Liver (tissue), 9 donors: ENCODE results near the gene SHOC1. TPM values are rescaled to one million over a fixed set of nuclear protein-coding genes. Genes with fewer than 3 reads are reported as not detected.

ENCODE experiments used
- DNase-seq: peaks from one replicate; pipeline ENCODE4 v3.0.0-alpha.2; 2017; ENCODE audit warnings: low spot score
- H3K27ac ChIP-seq, 2 donors: one replicate each; pipeline ENCODE4 v1.7.0; 2013; ENCODE audit warnings: inconsistent platforms in 2 of 2, low read length in 2 of 2, control low read depth in 1 of 2, low read depth in 1 of 2, mild to moderate bottlenecking in 1 of 2
- H3K27me3 ChIP-seq, 4 donors: one replicate each; pipeline versions ENCODE4 v1.6.1 to v1.7.0; 2013; ENCODE audit warnings: low read length in 3 of 4, inconsistent platforms in 1 of 4, mild to moderate bottlenecking in 1 of 4, moderate library complexity in 1 of 4; ENCODE audit not compliant: control insufficient read depth in 4 of 4, insufficient read depth in 4 of 4
- H3K36me3 ChIP-seq, 4 donors: one replicate each; pipeline versions ENCODE4 v1.6.1 to v1.7.0; 2013; ENCODE audit warnings: low read length in 3 of 4, mild to moderate bottlenecking in 3 of 4, low read depth in 1 of 4, moderate library complexity in 1 of 4; ENCODE audit not compliant: control insufficient read depth in 4 of 4, insufficient read depth in 3 of 4
- H3K4me1 ChIP-seq, 4 donors: one replicate each; pipeline versions ENCODE4 v1.6.1 to v1.7.0; 2013; ENCODE audit warnings: low read length in 3 of 4, mild to moderate bottlenecking in 3 of 4, moderate library complexity in 1 of 4; ENCODE audit not compliant: control insufficient read depth in 4 of 4, insufficient read depth in 4 of 4
- H3K4me3 ChIP-seq, 3 donors: one replicate each; pipeline versions ENCODE4 v1.6.1 to v1.7.0; 2013; ENCODE audit warnings: low read length in 3 of 3, control low read depth in 1 of 3, low read depth in 1 of 3, mild to moderate bottlenecking in 1 of 3
- H3K9ac ChIP-seq, 2 donors: one replicate each; pipeline ENCODE4 v1.7.0; 2013; ENCODE audit warnings: low read length in 2 of 2, mild to moderate bottlenecking in 2 of 2, moderate library complexity in 2 of 2, control low read depth in 1 of 2, low read depth in 1 of 2
- H3K9me3 ChIP-seq, 4 donors: one replicate each; pipeline versions ENCODE4 v1.6.1 to v1.7.0; 2013; ENCODE audit warnings: low read length in 3 of 4; ENCODE audit not compliant: control insufficient read depth in 4 of 4
- ATF3 ChIP-seq: IDR thresholded peaks from 2 replicates; pipeline ENCODE4 v1.6.1; 2016; ENCODE audit warnings: antibody characterized with exemption
- CTCF ChIP-seq: fragments of 150-350 bp; IDR thresholded peaks from 2 replicates; pipeline ENCODE4 v1.5.1; 2017; ENCODE audit warnings: improper control_type of control experiment, low read depth, low read length; ENCODE audit not compliant: missing input control
- FOXA1 ChIP-seq: IDR thresholded peaks from 2 replicates; pipeline ENCODE4 v1.6.1; 2016; ENCODE audit warnings: antibody characterized with exemption
- FOXA2 ChIP-seq: IDR thresholded peaks from 2 replicates; pipeline ENCODE4 v1.6.1; 2016; ENCODE audit warnings: antibody characterized with exemption
- GABPA ChIP-seq, 2 donors: IDR thresholded peaks in 1 of 2; conservative IDR thresholded peaks in 1 of 2; 2 replicates each; pipeline ENCODE4 v1.6.1; 2016; ENCODE audit warnings: antibody characterized with exemption in 2 of 2, mild to moderate bottlenecking in 1 of 2, moderate library complexity in 1 of 2
- HNF4A ChIP-seq, 2 donors: conservative IDR thresholded peaks; 2 replicates each; pipeline ENCODE4 v1.6.1; 2016; ENCODE audit warnings: antibody characterized with exemption in 2 of 2, mild to moderate bottlenecking in 2 of 2
- HNF4G ChIP-seq: IDR thresholded peaks from 2 replicates; pipeline ENCODE4 v1.6.1; 2016; ENCODE audit warnings: antibody characterized with exemption
- JUND ChIP-seq, 2 donors: IDR thresholded peaks; 2 replicates each; pipeline ENCODE4 v1.6.1; 2016; ENCODE audit warnings: antibody characterized with exemption in 2 of 2
- MAX ChIP-seq: IDR thresholded peaks from 2 replicates; pipeline ENCODE4 v1.6.1; 2016; ENCODE audit warnings: antibody characterized with exemption
- NR2F2 ChIP-seq: IDR thresholded peaks from 2 replicates; pipeline ENCODE4 v1.6.1; 2016; ENCODE audit warnings: antibody characterized with exemption
- RAD21 ChIP-seq, 2 donors: IDR thresholded peaks; 2 replicates each; pipeline ENCODE4 v1.6.1; 2016; ENCODE audit warnings: antibody characterized with exemption in 2 of 2, mild to moderate bottlenecking in 2 of 2
- REST ChIP-seq: IDR thresholded peaks from 2 replicates; pipeline ENCODE4 v1.6.1; 2016; ENCODE audit warnings: antibody characterized with exemption, mild to moderate bottlenecking
- RXRA ChIP-seq, 2 donors: IDR thresholded peaks; 2 replicates each; pipeline ENCODE4 v1.6.1; 2017 to 2018; ENCODE audit warnings: antibody characterized with exemption in 2 of 2, mild to moderate bottlenecking in 1 of 2
- SP1 ChIP-seq: IDR thresholded peaks from 2 replicates; pipeline ENCODE4 v1.6.1; 2018; ENCODE audit warnings: antibody characterized with exemption, mild to moderate bottlenecking
- TAF1 ChIP-seq: conservative IDR thresholded peaks from 2 replicates; pipeline ENCODE4 v1.6.1; 2016; ENCODE audit warnings: antibody characterized with exemption, mild to moderate bottlenecking
- YY1 ChIP-seq: IDR thresholded peaks from 2 replicates; pipeline ENCODE4 v1.6.1; 2016; ENCODE audit warnings: antibody characterized with exemption, mild to moderate bottlenecking
- ZBTB33 ChIP-seq: IDR thresholded peaks from 2 replicates; pipeline ENCODE4 v1.6.1; 2016; ENCODE audit warnings: antibody characterized with exemption
- WGBS: extraction: QIAGEN DNeasy Blood & Tissue Kit; methylation state at CpG from one replicate; pipeline ENCODE4 v1.1.7; 2013; 5-methylcytosine and 5-hydroxymethylcytosine counted together
- polyA plus RNA-seq, 2 donors: library from polyadenylated mRNA; stranded (reverse) in 1 of 2; unstranded in 1 of 2; fragments of 200-250 nt in 1 of 2; fragments of >200 nt in 1 of 2; fragmentation: Nextera tagmentation in 1 of 2; extraction: Ambion mirVana in 1 of 2; gene quantifications; one replicate each; pipeline versions ENCODE4 v1.2.1 to v1.2.3, GENCODE V29; 2013 to 2015
- total RNA-seq, 2 donors: library from RNA; depleted of rRNA; stranded (reverse); fragments of >200 nt; gene quantifications; one replicate each; pipeline ENCODE4 v1.2.3, GENCODE V29; 2014
- donor health status: healthy.
- donor health status: healthy.
- donor health status: healthy.
- donor health status: healthy.
- donor health status: healthy.

Gene SHOC1
- total and polyA plus RNA-seq, 4 donors = 0.13 TPM; not detected in 3

GRCh38 chr9:111805262-111805661, 10.5 kb upstream of the SHOC1 start:
- WGBS = 92% methylated on average over 2 of the region's 2 CpGs
- no peak overlapping the region for H3K4me3 ChIP-seq
- no peak for DNase-seq
- H3K9me3 ChIP-seq = no peaks in the 10 kb centered on the region
- H3K4me1 ChIP-seq = no peaks in the 10 kb centered on the region
- H3K27ac ChIP-seq = no peak overlapping the region
- H3K27me3 ChIP-seq = no peaks in the 10 kb centered on the region
- no peak for TF ChIP-seq FOXA1
- TF ChIP-seq JUND (IDR thresholded peaks at IDR 0.05) = no peak
- TF ChIP-seq RAD21 (IDR thresholded peaks at IDR 0.05) = no peak
- no peak for TF ChIP-seq YY1
- TF ChIP-seq ATF3 = no peak
- TF ChIP-seq TAF1 = no peak
- TF ChIP-seq FOXA2 = no peak
- no peak for TF ChIP-seq NR2F2
- no peak for TF ChIP-seq GABPA (IDR thresholded peaks at IDR 0.05 in 1 of 2, conservative IDR thresholded peaks at IDR 0.05 in 1 of 2)
- TF ChIP-seq CTCF = no peak
- no peak for TF ChIP-seq ZBTB33
- no peak for TF ChIP-seq MAX
- no peak for TF ChIP-seq HNF4G
- TF ChIP-seq REST = no peak
- TF ChIP-seq RXRA (IDR thresholded peaks at IDR 0.05) = no peak
- no peak overlapping the region for H3K9ac ChIP-seq
- no peaks in the 10 kb centered on the region for H3K36me3 ChIP-seq

GRCh38 chr9:111804636-111805035, 9.9 kb upstream of the SHOC1 start:
- no peaks in the 10 kb centered on the region for H3K4me1 ChIP-seq
- H3K27me3 ChIP-seq = no peaks in the 10 kb centered on the region
- no peak overlapping the region for H3K9ac ChIP-seq
- no peaks in the 10 kb centered on the region for H3K9me3 ChIP-seq
- H3K36me3 ChIP-seq = no peaks in the 10 kb centered on the region
- no peak overlapping the region for H3K4me3 ChIP-seq
- DNase-seq = no peak
- 92% methylated on average over 2 of the region's 2 CpGs for WGBS
- no peak overlapping the region for H3K27ac ChIP-seq
- TF ChIP-seq FOXA1 = no peak
- no peak for TF ChIP-seq RXRA (IDR thresholded peaks at IDR 0.05)
- no peak for TF ChIP-seq ATF3
- no peak for TF ChIP-seq NR2F2
- TF ChIP-seq FOXA2 = no peak
- no peak for TF ChIP-seq HNF4A (conservative IDR thresholded peaks at IDR 0.05)
- TF ChIP-seq REST = no peak
- no peak for TF ChIP-seq ZBTB33
- no peak for TF ChIP-seq SP1
- no peak for TF ChIP-seq HNF4G
- TF ChIP-seq TAF1 = no peak
- no peak for TF ChIP-seq GABPA (IDR thresholded peaks at IDR 0.05 in 1 of 2, conservative IDR thresholded peaks at IDR 0.05 in 1 of 2)
